Measurements from ENCODE around the gene IL5RA.

The IL5RA gene

GRCh38 chr3:3071136-3071535 is 39.0 kb downstream of the IL5RA start:
- in situ Hi-C loops (cut with HindIII; ENCODE audit: low pct_unique_long_range_greater_than_20kb, low sequenced_read_pairs), result no loop called here
- no peak for TF ChIP-seq JUND (IDR thresholded peaks at IDR 0.05; ENCODE audit: low read depth)
- DNase-seq (ENCODE audit: low read depth in 1 of 2, low spot score in 1 of 2), result no peak

GRCh38 chr3:3069723-3070122 is 40.5 kb downstream of the IL5RA start:
- no peak for TF ChIP-seq JUND (IDR thresholded peaks at IDR 0.05; ENCODE audit: low read depth)
- in situ Hi-C loops (cut with HindIII; ENCODE audit: low pct_unique_long_range_greater_than_20kb, low sequenced_read_pairs), result no loop called here
- DNase-seq (ENCODE audit: low read depth in 1 of 2, low spot score in 1 of 2), result no peak

DNA sequence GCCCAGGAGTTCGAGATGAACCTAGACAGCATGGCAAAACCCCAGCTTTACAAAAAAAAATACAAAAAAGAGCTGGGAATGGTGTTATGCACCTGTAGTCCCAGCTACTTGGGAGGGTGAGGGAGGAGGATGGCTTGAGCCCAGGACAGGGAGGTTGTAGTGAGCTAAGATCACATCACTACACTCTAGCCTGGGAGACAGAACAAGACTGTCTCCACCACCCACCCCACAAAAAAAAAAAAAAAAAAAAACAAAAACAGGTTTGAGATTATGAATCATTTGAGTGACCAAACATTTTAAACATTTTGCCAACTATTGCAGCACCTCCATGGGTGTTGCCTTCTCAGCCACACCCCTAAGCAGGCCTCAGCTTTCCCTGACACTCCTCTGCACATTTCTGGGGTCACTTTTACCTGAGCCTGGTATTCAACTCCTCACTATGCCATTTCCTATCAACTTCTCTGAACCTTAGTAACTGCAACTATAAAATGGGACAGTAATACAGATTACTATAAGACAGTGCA is 41.8 kb downstream of the IL5RA start:
- no peak for TF ChIP-seq JUND (IDR thresholded peaks at IDR 0.05; ENCODE audit: low read depth)
- in situ Hi-C loops (cut with HindIII; ENCODE audit: low pct_unique_long_range_greater_than_20kb, low sequenced_read_pairs), result no loop called here
- no peak for DNase-seq (ENCODE audit: low read depth in 1 of 2, low spot score in 1 of 2)

- DNase-seq (ENCODE audit: low read depth in 1 of 2, low spot score in 1 of 2), result no peak
- TF ChIP-seq JUND (IDR thresholded peaks at IDR 0.05; ENCODE audit: low read depth), result no peak
- in situ Hi-C loops (cut with HindIII; ENCODE audit: low pct_unique_long_range_greater_than_20kb, low sequenced_read_pairs), result no loop called here
Measured at GRCh38 chr3:3066910-3067309, 43.3 kb downstream of the IL5RA start.

- in situ Hi-C loops (cut with HindIII; ENCODE audit: low pct_unique_long_range_greater_than_20kb, low sequenced_read_pairs), result no loop called here
- no peak for TF ChIP-seq JUND (IDR thresholded peaks at IDR 0.05; ENCODE audit: low read depth)
- DNase-seq (ENCODE audit: low read depth in 1 of 2, low spot score in 1 of 2), result no peak
Measured at GRCh38 chr3:3066378-3066777, 43.8 kb downstream of the IL5RA start.

GRCh38 chr3:3065876-3066275 is 44.3 kb downstream of the IL5RA start:
- TF ChIP-seq JUND (IDR thresholded peaks at IDR 0.05; ENCODE audit: low read depth), result no peak
- peak in 1 of 2 experiments; percentile 25 for DNase-seq (ENCODE audit: low read depth in 1 of 2, low spot score in 1 of 2)
- in situ Hi-C loops (cut with HindIII; ENCODE audit: low pct_unique_long_range_greater_than_20kb, low sequenced_read_pairs), result no loop called here

DNA sequence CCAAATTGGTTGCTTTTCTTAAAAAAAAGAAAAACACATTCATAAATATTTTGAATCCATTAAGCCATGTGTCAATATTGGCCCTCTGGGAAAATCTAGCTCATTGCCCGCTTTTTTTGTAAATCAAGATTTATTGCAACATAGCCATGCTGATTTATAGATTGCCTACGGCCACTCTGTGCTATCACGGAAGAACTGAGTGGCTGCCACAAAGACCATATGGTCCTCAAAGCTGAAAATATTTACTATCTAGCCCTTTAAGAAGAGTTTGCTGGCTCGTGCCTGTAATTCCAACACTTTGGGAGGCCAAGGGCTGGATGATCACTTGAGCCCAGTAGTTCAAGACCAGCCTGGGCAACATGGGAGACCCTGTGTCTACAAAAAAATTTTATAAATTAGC is 45.9 kb downstream of the IL5RA start:
- in situ Hi-C loops (cut with HindIII; ENCODE audit: low pct_unique_long_range_greater_than_20kb, low sequenced_read_pairs), result no loop called here
- TF ChIP-seq JUND (IDR thresholded peaks at IDR 0.05; ENCODE audit: low read depth), result no peak
- DNase-seq (ENCODE audit: low read depth in 1 of 2, low spot score in 1 of 2), result no peak

- TF ChIP-seq JUND (IDR thresholded peaks at IDR 0.05; ENCODE audit: low read depth), result no peak
- in situ Hi-C loops (cut with HindIII; ENCODE audit: low pct_unique_long_range_greater_than_20kb, low sequenced_read_pairs), result no loop called here
- DNase-seq (ENCODE audit: low read depth in 1 of 2, low spot score in 1 of 2), result no peak
Measured at GRCh38 chr3:3059645-3060044, 50.5 kb downstream of the IL5RA start.

DNA sequence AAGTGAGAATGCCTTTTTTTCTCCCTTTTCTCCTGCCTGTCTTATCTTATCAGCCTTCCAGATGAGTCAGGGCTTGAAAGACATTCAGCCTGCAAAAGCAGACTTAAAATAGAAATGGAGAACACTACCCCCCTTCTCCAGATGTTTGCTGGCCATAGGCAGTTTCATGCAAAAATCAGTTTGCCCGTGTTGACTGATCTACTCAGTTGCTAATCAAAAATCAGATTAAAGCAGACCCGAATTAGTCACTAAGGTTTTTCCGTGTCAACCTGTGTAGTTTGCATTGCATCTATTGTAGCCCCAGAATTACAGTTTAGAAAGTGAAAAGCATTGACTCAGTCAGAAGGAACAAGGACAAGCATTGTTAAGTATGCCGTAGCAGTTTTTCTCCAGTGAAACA is 56.2 kb downstream of the IL5RA start:
- TF ChIP-seq JUND (IDR thresholded peaks at IDR 0.05; ENCODE audit: low read depth), result no peak
- in situ Hi-C loops (cut with HindIII; ENCODE audit: low pct_unique_long_range_greater_than_20kb, low sequenced_read_pairs), result no loop called here
- DNase-seq (ENCODE audit: low read depth in 1 of 2, low spot score in 1 of 2), result no peak

GRCh38 chr3:3038201-3038991 is 71.8 kb downstream of the IL5RA start:
- no peak for DNase-seq (ENCODE audit: low read depth in 1 of 2, low spot score in 1 of 2)
- TF ChIP-seq JUND (IDR thresholded peaks at IDR 0.05; ENCODE audit: low read depth), result no peak
- in situ Hi-C loops (cut with HindIII; ENCODE audit: low pct_unique_long_range_greater_than_20kb, low sequenced_read_pairs), result no loop called here

- no peak for TF ChIP-seq JUND (IDR thresholded peaks at IDR 0.05; ENCODE audit: low read depth)
- in situ Hi-C loops (cut with HindIII; ENCODE audit: low pct_unique_long_range_greater_than_20kb, low sequenced_read_pairs), result no loop called here
- no peak for DNase-seq (ENCODE audit: low read depth in 1 of 2, low spot score in 1 of 2)
Measured at GRCh38 chr3:3037156-3037555, 73.0 kb downstream of the IL5RA start.

GRCh38 chr3:3031326-3031725 is 78.8 kb downstream of the IL5RA start:
- no peak for DNase-seq (ENCODE audit: low read depth in 1 of 2, low spot score in 1 of 2)
- no peak for TF ChIP-seq JUND (IDR thresholded peaks at IDR 0.05; ENCODE audit: low read depth)
- in situ Hi-C loops (cut with HindIII; ENCODE audit: low pct_unique_long_range_greater_than_20kb, low sequenced_read_pairs), result no loop called here

DNA sequence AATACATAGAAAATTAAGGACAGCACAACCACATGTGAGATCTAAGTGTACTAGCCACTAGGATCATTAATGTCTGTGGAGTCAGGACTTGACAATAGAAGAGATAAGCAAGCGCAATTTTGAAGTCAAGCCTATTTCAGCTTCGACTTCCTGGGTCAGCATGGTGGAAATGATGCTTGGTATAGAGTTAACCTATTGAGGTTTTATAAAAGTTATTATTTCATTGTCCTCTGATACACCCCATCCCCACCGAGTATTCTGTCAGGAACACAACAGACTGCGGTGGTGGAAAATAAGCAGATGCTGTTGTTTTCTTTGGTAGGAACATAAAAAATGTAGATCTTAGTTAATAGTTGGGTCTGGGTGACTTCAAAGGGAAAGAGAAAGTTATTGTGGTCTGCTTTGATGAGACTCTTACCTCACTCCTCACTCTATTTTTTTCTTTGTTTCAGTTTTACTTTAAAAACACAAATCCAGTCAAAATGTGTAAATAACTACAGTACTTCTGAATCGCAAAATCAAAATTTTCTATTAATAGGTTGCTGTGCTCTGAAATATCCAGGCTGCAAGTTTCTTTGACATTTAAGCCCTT is 82.1 kb downstream of the IL5RA start:
- TF ChIP-seq JUND (IDR thresholded peaks at IDR 0.05; ENCODE audit: low read depth), result no peak
- in situ Hi-C loops (cut with HindIII; ENCODE audit: low pct_unique_long_range_greater_than_20kb, low sequenced_read_pairs), result no loop called here

More for the DNA sequence above, 82.1 kb downstream of the IL5RA start:
- no peak for DNase-seq (ENCODE audit: low read depth in 1 of 2, low spot score in 1 of 2)

All from T47D (cell line).